HepG2 (cell line): ENCODE results near the gene NBEAL2. TPM values are rescaled to one million over a fixed set of nuclear protein-coding genes. Genes with fewer than 3 reads are reported as not detected.

Source experiments
- ATF7-NPFF ChIP-seq: sonication (generic); formaldehyde crosslinking; IDR thresholded peaks from 2 replicates; pipeline ENCODE4 v1.8.1; 2023; ENCODE audit warnings: mild to moderate bottlenecking, low read depth, missing genetic modification reagents, moderate library complexity
- MYC ChIP-seq: sonication (generic); formaldehyde crosslinking; IDR thresholded peaks from 2 replicates; pipeline ENCODE4 v1.9.0; 2021; ENCODE audit warnings: missing genetic modification reagents, borderline replicate concordance
- SALL1 ChIP-seq: sonication (generic); formaldehyde crosslinking; IDR thresholded peaks from 2 replicates; pipeline ENCODE4 v1.8.0; 2022; ENCODE audit warnings: mild to moderate bottlenecking, missing genetic modification reagents
- SIX4 ChIP-seq: sonication (generic); formaldehyde crosslinking; IDR thresholded peaks from 2 replicates; pipeline ENCODE4 v1.4.0; 2020; ENCODE audit warnings: missing genetic modification reagents
- TAF15 ChIP-seq: fragments of 200-400 bp; formaldehyde crosslinking; IDR thresholded peaks from one replicate; pipeline ENCODE4 v1.6.1; 2018; ENCODE audit warnings: mild to moderate bottlenecking, low read depth, low read length; ENCODE audit not compliant: poor library complexity, severe bottlenecking
- TCF12 ChIP-seq, 2 experiments: fragments of 450-650 bp in 1 of 2; sonication (generic) in 1 of 2; formaldehyde crosslinking in 1 of 2; IDR thresholded peaks; 2 replicates each; pipeline versions ENCODE4 v1.6.1 to v1.8.0; 2017 to 2022; ENCODE audit warnings: antibody characterized with exemption in 1 of 2, mild to moderate bottlenecking in 1 of 2, missing genetic modification reagents in 1 of 2, moderate library complexity in 1 of 2
- THYN1 ChIP-seq: sonication (generic); formaldehyde crosslinking; IDR thresholded peaks from 2 replicates; pipeline ENCODE4 v1.8.1; 2023; ENCODE audit warnings: low read depth, mild to moderate bottlenecking, moderate library complexity, missing genetic modification reagents, borderline replicate concordance
- ZNF232 ChIP-seq: sonication (generic); formaldehyde crosslinking; IDR thresholded peaks from 2 replicates; pipeline ENCODE4 v1.4.0; 2020; ENCODE audit warnings: missing genetic modification reagents, borderline replicate concordance
- ZNF781 ChIP-seq: sonication (generic); formaldehyde crosslinking; IDR thresholded peaks from 2 replicates; pipeline ENCODE4 v1.5.1; 2020; ENCODE audit warnings: borderline replicate concordance, mild to moderate bottlenecking, missing genetic modification reagents; ENCODE audit errors: not compliant biosample characterization
- ZSCAN12 ChIP-seq: sonication (generic); formaldehyde crosslinking; IDR thresholded peaks from 2 replicates; pipeline ENCODE4 v1.9.0; 2021; ENCODE audit warnings: mild to moderate bottlenecking, missing genetic modification reagents
- polyA plus RNA-seq, 8 experiments: library from polyadenylated mRNA; depleted of rRNA in 3 of 8; stranded (reverse) in 7 of 8; unstranded in 1 of 8; fragments of >200 nt; fragmentation: Illumina TruSeq in 4 of 8; extraction: Trizol in 4 of 8; gene quantifications; 2 replicates each; pipeline versions ENCODE4 v1.2.1 to v1.2.3, GENCODE V29; 2011 to 2016; ENCODE audit warnings: low read depth in 4 of 8, missing spikeins in 1 of 8, mixed read lengths in 1 of 8; ENCODE audit not compliant: insufficient read depth in 1 of 8
- total RNA-seq, 5 experiments: library from RNA; depleted of rRNA; stranded (reverse); fragments of >200 nt; fragmentation: Illumina TruSeq; extraction: Trizol; gene quantifications; 2 replicates each; pipeline ENCODE4 v1.2.3, GENCODE V29; 2016; ENCODE audit warnings: low read depth in 1 of 5
- TF ChIP-seq, protein P1 (sequence below): sonication (generic); formaldehyde crosslinking; IDR thresholded peaks from 2 replicates; pipeline ENCODE4; 2020; ENCODE audit warnings: missing genetic modification reagents, mild to moderate bottlenecking, borderline replicate concordance
- TF ChIP-seq, protein P2 (sequence below): sonication (generic); formaldehyde crosslinking; IDR thresholded peaks from 2 replicates; pipeline ENCODE4 v1.5.0; 2020; ENCODE audit warnings: missing genetic modification reagents
- TF ChIP-seq, protein P3 (sequence below): sonication (generic); formaldehyde crosslinking; IDR thresholded peaks from 2 replicates; pipeline ENCODE4 v1.8.0; 2022; ENCODE audit warnings: mild to moderate bottlenecking, missing genetic modification reagents, borderline replicate concordance
- TF ChIP-seq, protein P4 (sequence below): sonication (generic); IDR thresholded peaks from 2 replicates; pipeline ENCODE4 v1.6.1; 2016; ENCODE audit warnings: low read depth, borderline replicate concordance

NBEAL2 gene
- total and polyA plus RNA-seq, 2 of the 13 experiments (the other 11 are each of a cell fraction or from before 2014, with no cell fraction given): 9.7 to 12.4 TPM

DNA sequence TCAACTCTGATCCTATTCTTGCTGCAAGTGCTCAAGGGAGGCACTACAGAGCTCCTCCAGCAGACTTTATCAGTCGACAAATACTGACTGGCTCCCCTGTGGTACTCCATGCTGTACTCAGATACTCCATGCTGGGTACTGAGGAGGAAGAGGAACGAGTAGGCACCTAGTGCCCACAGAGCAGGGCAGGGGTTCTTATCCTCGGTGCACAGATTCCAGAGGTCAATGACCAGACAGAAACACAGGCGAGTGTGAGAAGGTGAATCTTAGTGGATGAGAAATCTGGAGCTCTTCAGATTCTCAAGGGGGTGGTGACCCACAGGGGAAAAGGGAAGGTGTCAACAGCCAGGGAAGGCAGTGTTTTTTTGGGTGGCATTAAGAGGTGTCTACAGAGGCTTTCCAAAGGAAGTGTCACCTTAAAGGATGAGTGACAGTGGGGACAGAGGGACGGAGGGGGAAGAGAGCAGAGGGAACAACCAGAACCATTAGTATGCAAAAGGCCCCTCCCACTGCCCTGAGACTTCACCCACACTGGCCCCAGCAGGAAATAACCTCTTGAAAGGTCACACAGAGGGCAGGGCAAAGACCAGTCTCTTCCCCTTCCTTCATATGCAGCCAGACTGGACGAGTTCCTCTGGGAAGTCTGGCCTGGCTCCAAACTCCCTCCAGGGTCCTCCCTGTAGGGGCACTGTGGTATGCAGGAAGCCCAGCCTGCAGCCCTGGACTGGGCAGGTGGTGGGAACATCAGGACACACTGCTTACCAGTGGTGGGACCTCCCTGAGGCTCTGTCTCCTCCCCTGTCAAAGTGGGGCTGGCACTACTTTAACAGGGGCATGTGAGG, 30.4 kb upstream of the NBEAL2 start (continued):
- TF ChIP-seq, protein P1, sequence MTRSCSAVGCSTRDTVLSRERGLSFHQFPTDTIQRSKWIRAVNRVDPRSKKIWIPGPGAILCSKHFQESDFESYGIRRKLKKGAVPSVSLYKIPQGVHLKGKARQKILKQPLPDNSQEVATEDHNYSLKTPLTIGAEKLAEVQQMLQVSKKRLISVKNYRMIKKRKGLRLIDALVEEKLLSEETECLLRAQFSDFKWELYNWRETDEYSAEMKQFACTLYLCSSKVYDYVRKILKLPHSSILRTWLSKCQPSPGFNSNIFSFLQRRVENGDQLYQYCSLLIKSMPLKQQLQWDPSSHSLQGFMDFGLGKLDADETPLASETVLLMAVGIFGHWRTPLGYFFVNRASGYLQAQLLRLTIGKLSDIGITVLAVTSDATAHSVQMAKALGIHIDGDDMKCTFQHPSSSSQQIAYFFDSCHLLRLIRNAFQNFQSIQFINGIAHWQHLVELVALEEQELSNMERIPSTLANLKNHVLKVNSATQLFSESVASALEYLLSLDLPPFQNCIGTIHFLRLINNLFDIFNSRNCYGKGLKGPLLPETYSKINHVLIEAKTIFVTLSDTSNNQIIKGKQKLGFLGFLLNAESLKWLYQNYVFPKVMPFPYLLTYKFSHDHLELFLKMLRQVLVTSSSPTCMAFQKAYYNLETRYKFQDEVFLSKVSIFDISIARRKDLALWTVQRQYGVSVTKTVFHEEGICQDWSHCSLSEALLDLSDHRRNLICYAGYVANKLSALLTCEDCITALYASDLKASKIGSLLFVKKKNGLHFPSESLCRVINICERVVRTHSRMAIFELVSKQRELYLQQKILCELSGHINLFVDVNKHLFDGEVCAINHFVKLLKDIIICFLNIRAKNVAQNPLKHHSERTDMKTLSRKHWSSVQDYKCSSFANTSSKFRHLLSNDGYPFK (CRISPR knock-in tag): no peak
- TF ChIP-seq ZSCAN12 (CRISPR knock-in tag) (no peak), THYN1 (no peak), TCF12 (IDR thresholded peaks at IDR 0.05) (no peak), TCF12 (CRISPR knock-in tag; IDR thresholded peaks at IDR 0.05) (no peak), ZNF232 (CRISPR knock-in tag) (no peak), MYC (CRISPR knock-in tag) (no peak), ZNF781 (CRISPR knock-in tag) (no peak), SIX4 (CRISPR knock-in tag) (no peak), ATF7-NPFF (CRISPR knock-in tag) (no peak), SALL1 (CRISPR knock-in tag) (peak; percentile 62), TAF15 (no peak)
- TF ChIP-seq, protein P2, sequence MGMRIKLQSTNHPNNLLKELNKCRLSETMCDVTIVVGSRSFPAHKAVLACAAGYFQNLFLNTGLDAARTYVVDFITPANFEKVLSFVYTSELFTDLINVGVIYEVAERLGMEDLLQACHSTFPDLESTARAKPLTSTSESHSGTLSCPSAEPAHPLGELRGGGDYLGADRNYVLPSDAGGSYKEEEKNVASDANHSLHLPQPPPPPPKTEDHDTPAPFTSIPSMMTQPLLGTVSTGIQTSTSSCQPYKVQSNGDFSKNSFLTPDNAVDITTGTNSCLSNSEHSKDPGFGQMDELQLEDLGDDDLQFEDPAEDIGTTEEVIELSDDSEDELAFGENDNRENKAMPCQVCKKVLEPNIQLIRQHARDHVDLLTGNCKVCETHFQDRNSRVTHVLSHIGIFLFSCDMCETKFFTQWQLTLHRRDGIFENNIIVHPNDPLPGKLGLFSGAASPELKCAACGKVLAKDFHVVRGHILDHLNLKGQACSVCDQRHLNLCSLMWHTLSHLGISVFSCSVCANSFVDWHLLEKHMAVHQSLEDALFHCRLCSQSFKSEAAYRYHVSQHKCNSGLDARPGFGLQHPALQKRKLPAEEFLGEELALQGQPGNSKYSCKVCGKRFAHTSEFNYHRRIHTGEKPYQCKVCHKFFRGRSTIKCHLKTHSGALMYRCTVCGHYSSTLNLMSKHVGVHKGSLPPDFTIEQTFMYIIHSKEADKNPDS (CRISPR knock-in tag): no peak
- TF ChIP-seq, protein P3, sequence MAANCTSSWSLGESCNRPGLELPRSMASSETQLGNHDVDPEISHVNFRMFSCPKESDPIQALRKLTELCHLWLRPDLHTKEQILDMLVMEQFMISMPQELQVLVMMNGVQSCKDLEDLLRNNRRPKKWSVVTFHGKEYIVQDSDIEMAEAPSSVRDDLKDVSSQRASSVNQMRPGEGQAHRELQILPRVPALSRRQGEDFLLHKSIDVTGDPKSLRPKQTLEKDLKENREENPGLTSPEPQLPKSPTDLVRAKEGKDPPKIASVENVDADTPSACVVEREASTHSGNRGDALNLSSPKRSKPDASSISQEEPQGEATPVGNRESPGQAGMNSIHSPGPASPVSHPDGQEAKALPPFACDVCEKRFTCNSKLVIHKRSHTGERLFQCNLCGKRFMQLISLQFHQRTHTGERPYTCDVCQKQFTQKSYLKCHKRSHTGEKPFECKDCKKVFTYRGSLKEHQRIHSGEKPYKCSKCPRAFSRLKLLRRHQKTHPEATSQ (CRISPR knock-in tag): no peak
- TF ChIP-seq, protein P4, sequence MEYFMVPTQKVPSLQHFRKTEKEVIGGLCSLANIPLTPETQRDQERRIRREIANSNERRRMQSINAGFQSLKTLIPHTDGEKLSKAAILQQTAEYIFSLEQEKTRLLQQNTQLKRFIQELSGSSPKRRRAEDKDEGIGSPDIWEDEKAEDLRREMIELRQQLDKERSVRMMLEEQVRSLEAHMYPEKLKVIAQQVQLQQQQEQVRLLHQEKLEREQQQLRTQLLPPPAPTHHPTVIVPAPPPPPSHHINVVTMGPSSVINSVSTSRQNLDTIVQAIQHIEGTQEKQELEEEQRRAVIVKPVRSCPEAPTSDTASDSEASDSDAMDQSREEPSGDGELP: peak; percentile 32; the same call in 1 of the 2 replicates
